ENCODE data around the gene TP73.

The TP73 gene

DNA sequence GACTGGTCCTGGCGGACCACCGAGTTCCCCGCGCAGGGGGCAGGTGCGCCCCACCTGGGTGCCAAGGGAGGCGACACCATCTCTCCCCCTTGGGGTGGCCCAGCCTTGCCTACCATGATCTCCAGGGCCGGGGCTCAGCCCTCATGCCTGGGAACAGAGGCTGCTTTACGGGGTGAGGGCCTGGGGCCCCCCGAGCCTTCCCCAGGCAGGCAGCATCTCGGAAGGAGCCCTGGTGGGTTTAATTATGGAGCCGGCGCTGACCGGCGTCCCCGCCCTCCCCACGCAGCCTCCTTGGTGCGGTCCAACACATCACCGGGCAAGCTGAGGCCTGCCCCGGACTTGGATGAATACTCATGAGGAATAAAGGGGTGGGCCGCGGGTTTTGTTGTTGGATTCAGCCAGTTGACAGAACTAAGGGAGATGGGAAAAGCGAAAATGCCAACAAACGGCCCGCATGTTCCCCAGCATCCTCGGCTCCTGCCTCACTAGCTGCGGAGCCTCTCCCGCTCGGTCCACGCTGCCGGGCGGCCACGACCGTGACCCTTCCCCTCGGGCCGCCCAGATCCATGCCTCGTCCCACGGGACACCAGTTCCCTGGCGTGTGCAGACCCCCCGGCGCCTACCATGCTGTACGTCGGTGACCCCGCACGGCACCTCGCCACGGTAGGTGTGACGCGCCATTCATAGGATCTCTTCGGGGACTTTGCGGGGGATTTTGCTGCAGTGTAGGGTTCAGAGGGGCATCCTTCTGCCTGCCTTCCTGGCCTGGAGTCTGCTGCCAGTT is 38.2 kb downstream of the TP73 start:
- DNase-seq: no peak

GRCh38 chr1:3691421-3692204 is 39.3 kb downstream of the TP73 start:
- no peak for DNase-seq

DNA sequence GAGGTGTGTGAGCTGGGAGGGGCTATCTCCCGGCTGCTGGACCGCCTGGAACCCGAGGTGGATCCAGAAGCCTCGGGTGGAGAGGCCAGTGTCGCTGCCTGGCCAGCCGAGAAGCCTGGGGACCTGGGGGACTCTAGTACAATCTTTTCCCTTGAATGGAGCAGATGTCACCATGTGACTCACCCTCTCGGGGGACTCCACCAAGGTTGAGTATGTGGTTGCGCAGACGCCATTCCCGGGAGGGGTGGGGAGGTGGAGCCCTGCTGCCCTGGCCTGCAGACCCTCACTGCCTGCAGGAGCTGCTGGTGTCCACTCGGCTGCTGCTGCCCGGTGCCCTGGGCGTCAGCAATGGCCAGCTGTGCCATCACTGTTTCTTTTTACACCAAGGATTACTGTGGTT is 40.3 kb downstream of the TP73 start:
- no peak for DNase-seq

DNA sequence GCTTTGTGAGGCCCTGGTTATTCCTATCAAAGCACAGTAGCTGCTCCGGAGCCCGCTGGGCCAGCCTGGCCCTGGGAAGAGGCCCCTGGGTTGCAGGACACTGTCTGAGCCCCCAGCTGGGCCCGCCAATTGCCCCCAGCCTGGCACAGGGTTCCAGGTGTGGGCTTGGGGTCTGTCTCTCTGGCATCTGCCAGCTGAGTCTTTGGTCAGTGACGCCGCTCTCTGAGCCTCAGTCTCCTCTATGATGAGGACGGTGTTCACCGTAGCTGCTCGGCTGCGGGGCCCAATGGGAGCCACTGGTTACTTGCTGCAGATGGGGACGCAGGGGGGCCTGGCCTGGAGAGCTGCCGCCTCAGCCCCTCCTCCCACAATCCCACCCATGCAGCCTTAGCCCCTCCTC is 41.0 kb downstream of the TP73 start:
- DNase-seq: no peak

GRCh38 chr1:3695326-3696217 is 43.3 kb downstream of the TP73 start:
- DNase-seq: peak in 1 of 5 donors; percentile 9

DNA sequence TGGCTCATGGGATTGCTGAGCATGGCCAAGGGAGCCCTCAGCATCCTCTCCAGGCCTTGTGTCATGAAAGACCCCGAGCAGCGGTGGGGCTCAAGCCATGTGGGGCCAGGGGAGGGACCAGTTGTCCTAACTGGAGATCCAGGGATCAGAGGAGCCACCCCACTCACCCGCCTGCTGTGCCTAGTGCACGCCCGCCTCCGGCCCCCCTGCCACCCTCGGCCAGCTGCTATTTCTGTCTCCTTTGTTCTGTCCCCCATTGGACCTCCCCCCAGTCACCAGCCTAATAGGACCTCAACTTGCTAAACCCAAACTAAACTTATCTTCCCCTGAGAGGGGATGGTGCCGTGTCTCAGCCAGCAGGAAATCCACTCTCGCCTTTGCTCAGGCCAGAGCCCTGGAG is 44.4 kb downstream of the TP73 start:
- no peak for DNase-seq

DNA sequence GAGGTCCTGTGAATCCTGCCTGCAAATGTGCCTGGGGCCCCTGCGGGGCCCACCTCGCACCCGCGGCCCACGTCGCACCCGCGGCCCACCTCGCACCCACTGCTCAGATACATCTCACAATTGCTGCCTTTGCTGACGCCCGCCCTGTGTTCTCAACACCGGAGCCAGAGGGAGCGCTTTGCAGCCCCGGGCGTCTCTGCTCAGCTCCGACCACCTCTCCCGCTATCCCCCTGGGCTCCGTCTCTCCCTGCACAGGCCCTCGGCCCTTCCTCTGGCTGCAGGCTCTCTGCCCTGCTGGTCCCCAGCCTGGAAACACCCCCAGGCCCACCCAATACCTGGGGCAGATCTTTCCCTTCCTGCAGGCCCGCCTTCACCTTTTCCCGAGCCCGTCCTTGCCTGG is 44.8 kb downstream of the TP73 start:
- DNase-seq: no peak

DNA sequence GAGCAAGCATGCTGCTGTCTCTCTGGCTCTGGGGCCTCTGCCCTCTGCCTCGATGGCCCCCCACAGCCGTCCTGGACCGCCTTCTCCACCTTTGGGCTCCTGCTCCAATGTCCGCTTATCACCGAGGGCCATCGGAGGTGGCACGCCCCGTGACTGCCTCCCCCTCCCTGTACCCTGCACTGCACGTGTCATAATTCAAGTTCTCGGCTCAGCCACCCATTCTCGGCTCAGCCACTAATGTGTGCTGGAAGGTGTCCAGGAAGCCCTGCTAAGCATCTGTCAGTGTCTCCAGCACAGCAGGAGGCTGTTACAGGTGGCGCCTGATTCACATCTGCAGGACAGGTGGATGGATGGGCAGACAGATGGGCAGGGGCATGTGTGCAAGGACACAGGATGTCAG is 45.5 kb downstream of the TP73 start:
- DNase-seq: no peak

DNA sequence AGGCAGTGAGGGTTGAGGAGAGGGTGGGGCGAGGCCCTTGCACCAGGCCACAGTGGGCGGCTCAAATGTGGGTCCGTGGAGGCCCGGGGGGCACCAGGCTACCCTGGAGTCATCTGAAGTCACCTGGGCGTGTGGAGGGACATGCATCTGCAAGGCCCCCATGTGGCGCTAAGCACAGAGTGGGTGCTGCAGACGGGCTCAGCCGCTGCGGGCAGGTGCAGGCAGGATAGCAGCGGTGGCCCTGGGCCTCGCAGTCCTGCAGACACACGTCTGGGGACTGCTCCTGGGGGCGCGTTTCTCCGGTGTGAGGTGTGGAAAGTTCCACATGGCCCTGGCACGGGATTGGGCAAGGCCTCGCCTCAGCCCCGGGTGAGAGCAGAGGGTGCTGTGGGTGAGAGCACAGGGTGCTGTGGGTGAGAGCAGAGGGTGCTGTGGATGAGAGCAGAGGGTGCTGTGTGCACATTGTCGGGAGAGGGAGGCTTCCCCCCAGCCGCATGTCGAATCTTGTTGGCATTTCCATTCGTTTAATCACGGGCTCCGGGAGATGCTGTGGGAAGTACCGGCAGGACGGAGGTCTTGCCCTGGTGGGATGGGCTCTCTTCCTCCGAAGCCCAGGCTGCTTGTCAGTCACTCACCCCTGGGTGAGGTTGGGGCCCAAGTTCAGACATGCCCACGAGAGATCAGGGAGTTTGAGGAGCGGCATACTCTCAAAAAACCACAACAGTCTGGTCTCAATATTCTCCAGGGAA is 46.5 kb downstream of the TP73 start:
- DNase-seq: no peak

DNA sequence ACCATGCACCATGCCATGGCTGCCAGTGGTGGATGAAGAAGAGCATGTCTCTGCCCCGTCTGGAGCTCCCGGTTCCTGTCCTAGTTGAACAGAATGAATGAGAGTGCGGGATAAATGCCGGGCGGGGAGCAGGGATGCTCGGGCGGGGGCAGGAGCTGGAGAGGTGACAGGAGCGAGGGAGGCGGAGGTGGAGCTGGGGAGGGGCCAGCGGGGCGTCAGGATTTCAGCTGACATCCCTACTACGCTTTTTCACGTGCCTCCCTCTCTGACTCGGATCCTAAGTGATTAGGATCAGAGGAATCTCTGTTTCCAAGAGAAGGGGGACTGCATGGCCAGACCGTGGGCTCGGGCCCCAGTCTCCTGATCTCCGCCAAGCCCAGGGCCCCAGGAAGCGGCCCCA is 47.3 kb downstream of the TP73 start:
- no peak for DNase-seq

GRCh38 chr1:3700631-3701030 is 48.3 kb downstream of the TP73 start:
- DNase-seq: no peak

DNA sequence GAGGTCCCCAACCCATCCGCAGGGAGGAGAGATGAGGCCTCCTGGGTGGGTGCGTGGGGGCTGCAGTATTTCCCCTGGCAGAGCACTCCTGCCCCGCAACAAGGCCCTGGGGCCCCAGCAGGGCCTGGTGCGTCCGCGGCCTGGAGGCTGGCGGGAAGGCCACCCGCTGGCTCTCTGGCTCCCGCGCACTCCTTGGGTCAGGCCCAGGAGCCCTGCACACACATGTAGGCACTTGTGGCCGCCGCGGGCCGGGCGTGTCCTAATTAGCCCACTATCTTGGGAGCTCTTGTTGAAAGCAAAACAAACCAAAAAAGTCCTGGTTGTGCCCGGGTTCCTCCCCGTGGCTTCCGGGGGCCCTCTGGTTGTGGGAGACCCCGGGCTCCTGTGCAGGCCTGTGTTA is 50.2 kb downstream of the TP73 start:
- DNase-seq: no peak

GRCh38 chr1:3702990-3703728 is 50.8 kb downstream of the TP73 start:
- DNase-seq: no peak

GRCh38 chr1:3703786-3704371 is 51.6 kb downstream of the TP73 start:
- DNase-seq: no peak

DNA sequence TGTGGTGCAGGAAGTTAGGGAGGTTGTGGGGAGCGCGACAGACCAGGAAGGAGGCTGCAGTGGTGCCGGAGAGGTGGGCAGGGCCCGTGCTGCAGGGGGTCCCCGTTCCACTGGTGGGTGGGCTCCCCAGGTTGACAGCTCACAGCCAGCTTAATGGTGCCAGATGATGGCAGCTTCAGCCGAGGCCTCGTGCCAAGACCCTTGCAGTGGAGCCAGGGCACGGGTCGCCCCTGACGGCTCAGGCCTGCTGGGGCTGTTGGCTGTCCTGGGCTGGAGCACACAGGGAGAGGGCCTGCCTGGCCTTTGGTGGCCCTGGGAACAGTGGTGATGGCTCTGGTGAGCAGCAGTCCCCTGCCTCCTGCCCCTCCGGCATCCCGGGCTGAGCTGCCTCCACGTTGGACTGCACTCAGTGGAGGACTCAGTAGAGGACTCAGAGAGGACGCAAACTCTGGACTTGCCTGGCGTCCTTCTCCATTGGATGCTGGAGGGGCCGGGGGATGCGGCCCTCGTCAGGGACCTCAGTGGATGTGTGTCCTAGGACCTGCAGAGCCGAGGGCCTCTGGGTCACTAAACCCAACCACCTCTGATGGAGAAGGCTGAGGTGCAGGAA is 53.1 kb downstream of the TP73 start:
- no peak for DNase-seq

DNA sequence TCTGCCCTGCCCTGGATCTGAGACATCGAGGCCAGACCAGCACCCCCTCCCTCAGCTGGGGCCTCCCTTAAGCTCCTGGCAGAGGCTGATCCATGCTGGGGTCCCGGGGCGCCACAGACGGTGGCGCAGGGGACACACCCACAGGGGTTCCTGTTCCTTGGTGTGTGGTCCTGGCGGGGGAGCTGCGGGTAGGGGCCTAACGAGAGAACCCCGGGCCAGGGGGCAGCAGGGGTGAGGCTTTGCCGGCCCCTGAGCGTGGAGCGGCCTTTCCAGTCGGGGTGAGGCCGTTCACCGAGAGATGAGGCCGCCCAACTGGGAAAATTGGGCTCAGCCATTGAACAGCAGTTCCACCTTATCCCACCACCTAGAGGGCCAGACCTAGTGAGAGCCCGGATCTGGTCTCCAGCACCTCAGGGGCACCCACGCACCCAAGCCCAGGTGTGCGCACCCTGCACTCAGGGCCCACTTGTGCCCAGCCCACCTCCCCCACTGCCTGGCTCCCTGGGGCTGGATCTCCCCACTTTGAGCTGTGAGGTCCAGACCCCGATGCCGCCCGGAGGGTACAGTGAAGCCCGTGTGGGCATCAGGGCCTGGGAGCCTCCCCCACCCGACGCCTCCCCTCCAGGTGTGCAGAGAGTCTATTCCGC is 54.5 kb downstream of the TP73 start:
- no peak for DNase-seq

DNA sequence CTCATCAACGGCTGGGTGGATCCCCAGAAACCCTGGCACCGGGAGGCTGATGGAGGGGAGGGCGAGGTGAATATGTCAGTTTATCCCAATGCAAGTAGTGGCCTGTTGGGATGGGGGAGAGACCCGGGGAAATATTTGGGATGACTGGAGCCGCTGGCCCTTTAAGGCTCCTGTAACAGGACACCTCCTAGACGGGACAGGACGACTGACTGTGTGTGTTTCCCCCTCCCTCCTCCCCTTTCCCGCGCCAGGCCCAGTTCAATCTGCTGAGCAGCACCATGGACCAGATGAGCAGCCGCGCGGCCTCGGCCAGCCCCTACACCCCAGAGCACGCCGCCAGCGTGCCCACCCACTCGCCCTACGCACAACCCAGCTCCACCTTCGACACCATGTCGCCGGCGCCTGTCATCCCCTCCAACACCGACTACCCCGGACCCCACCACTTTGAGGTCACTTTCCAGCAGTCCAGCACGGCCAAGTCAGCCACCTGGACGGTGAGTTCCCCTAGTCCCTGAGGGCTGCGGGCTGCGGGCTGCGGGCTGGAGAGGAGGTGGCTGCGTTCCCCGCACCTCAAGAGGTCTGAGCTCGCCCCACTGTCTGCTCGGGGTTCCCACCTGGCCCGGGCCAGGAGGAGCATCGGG is 55.1 kb downstream of the TP73 start:
- no peak for DNase-seq

GRCh38 chr1:3707939-3708328 is 55.6 kb downstream of the TP73 start:
- no peak for DNase-seq

- DNase-seq: no peak
These were observed 56.5 kb downstream of the TP73 start for GRCh38 chr1:3708791-3709190.

GRCh38 chr1:3710251-3710650 is 57.9 kb downstream of the TP73 start:
- no peak for DNase-seq
